ENCODE data around the gene HSPA1L.

Gene HSPA1L

DNA sequence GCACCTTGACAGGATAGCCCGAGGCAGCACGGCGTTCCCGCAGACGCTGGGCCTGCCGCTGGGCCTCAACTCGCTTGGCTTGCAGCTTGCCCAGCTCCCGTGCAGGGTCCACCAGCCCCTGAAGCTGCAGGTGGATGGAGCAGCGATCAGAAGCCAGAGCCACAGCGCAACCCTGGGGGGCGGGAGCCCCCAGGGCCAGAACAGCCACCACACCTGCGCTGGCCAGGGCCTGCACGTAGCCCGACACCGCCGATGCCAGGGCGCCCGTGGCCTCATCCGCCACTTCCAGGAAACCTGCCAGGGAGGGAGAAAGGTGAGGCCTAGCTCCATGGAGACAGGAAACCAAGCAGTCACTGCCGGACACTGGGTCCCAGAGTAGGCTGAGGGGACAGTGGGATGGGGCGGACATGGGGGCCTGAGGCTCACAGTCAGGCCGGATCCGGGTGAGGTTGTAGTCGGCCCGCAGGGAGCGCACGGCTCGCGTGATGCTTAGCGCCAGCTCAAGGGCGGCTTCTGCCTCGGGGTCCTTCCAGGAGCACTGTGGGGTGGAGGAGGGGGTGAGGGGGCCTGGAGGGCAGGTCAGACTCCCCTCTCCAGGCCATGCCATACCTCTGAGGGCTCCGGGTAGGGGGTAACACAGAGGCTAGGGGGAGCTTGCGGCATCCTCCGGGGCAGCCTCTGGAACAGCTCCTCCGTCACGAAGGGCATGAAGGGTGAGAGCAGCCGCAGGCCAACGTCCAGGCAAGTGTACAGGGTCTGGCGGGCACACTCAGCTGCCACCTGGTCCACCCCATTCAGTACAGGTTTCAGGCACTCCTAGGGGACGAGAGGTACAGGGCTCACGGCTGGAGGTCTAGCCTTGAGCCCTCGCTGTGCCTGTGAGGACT is 35.8 kb downstream of the HSPA1L start:
- no peaks in the 10 kb centered on the region for H3K9me3 ChIP-seq (ENCODE audit: insufficient read depth, low read length)
- no peak for TF ChIP-seq SUZ12 (IDR thresholded peaks at IDR 0.05; ENCODE audit: extremely low read depth, insufficient read depth, insufficient read length)
- TF ChIP-seq YY1 (IDR thresholded peaks at IDR 0.05; ENCODE audit: insufficient read depth, insufficient read length) = no peak
- TF ChIP-seq ZNF274 (IDR thresholded peaks at IDR 0.05; ENCODE audit: low read depth, low read length) = no peak
- no peaks in the 10 kb centered on the region for H3K27me3 ChIP-seq (ENCODE audit: insufficient read depth, insufficient read length)
- H3K9ac ChIP-seq (ENCODE audit: insufficient read length, low read depth) = no peak overlapping the region
- H3K4me3 ChIP-seq (ENCODE audit: insufficient read length, low read depth) = no peak overlapping the region
- H3K4me1 ChIP-seq (ENCODE audit: insufficient read depth, insufficient read length) = peaks cover 3% of the 10 kb centered on the region
- no peak for DNase-seq (ENCODE audit: low read depth, low spot score)
- H3K36me3 ChIP-seq (ENCODE audit: insufficient read depth, insufficient read length, low read length) = peaks cover 72% of the 10 kb centered on the region

DNA sequence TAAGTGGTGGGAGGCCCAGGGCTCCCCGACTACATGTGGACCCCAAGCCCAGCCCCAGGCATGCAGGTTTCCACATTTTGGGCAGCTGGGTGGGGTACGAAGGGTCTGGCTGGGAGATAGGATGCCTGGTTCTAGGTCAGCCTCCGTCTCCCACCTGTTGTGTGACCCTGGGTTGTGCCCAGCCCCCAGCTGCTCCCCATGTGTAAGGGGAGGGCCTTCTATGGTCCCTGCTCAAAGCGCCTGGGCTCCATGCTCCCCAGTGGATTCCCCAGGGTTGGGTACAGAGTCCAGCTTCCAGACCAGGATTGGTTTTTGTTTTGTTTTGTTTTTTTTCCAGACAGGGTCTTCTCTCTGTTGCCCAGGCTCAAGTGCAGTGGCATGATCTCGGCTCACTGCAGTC is 36.9 kb downstream of the HSPA1L start:
- no peak overlapping the region for H3K4me3 ChIP-seq (ENCODE audit: insufficient read length, low read depth)
- peaks cover 3% of the 10 kb centered on the region for H3K4me1 ChIP-seq (ENCODE audit: insufficient read depth, insufficient read length)
- H3K36me3 ChIP-seq (ENCODE audit: insufficient read depth, insufficient read length, low read length) = peaks cover 62% of the 10 kb centered on the region
- no peak for TF ChIP-seq SUZ12 (IDR thresholded peaks at IDR 0.05; ENCODE audit: extremely low read depth, insufficient read depth, insufficient read length)
- DNase-seq (ENCODE audit: low read depth, low spot score) = no peak
- H3K9ac ChIP-seq (ENCODE audit: insufficient read length, low read depth) = no peak overlapping the region
- H3K27me3 ChIP-seq (ENCODE audit: insufficient read depth, insufficient read length) = no peaks in the 10 kb centered on the region
- H3K9me3 ChIP-seq (ENCODE audit: insufficient read depth, low read length) = no peaks in the 10 kb centered on the region

DNA sequence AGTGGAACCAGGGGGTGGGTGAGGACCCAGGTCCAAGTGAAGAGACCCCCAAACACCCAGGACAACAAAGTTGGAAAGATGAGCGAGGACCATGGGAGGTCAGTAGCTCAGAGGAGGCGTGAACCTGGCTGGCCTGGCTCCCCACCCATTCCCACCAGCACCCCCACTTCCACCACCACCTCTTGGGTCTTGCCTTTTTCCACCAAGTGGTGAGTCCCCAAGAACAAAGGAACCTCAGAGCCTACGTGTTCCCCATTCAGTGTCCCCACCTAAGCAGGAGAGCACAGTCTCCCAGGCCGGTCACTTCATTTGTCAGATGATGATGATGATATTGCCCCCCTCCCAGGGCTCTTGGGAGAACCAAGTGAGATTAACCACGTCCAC is 37.4 kb downstream of the HSPA1L start:
- peaks cover 3% of the 10 kb centered on the region for H3K4me1 ChIP-seq (ENCODE audit: insufficient read depth, insufficient read length)
- H3K4me3 ChIP-seq (ENCODE audit: insufficient read length, low read depth) = no peak overlapping the region
- no peak for DNase-seq (ENCODE audit: low read depth, low spot score)
- peaks cover 57% of the 10 kb centered on the region for H3K36me3 ChIP-seq (ENCODE audit: insufficient read depth, insufficient read length, low read length)
- H3K9ac ChIP-seq (ENCODE audit: insufficient read length, low read depth) = no peak overlapping the region
- no peaks in the 10 kb centered on the region for H3K9me3 ChIP-seq (ENCODE audit: insufficient read depth, low read length)
- no peak for TF ChIP-seq SUZ12 (IDR thresholded peaks at IDR 0.05; ENCODE audit: extremely low read depth, insufficient read depth, insufficient read length)
- no peak for TF ChIP-seq ZNF274 (IDR thresholded peaks at IDR 0.05; ENCODE audit: low read depth, low read length)
- TF ChIP-seq YY1 (IDR thresholded peaks at IDR 0.05; ENCODE audit: insufficient read depth, insufficient read length) = no peak
- H3K27me3 ChIP-seq (ENCODE audit: insufficient read depth, insufficient read length) = no peaks in the 10 kb centered on the region

DNA sequence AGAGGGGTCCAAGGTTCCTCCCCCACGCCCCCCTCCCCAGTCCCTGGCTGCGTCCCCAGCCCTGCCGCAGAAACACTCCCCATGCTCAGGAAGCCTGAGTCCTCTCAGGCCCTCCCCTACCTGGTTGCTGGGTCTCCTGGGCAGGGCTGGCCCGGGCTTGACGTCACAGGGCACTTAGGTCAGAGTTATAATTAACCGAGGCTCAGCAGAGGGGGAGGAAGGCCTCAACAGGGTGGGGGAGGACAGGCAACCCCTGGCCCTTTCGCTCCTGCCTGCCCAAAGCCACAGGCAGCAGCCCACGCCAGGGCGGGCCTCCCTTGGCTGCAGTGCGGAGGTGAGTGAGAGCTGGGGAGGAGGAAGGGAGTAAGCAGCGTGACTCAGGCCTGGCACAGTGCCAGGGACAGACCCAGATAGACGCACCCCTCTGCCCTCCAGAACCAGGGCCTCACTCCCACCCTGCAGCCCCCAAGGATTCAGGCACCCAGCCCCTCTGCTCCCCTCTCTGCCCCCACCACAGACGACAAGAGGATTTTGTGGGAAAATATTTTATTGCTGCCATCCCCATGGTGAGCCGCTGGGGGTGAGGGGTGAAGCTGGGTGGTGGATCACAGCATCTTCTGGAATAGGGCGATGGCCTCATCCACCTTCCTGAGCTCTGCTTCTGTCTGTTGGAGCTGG is 38.0 kb downstream of the HSPA1L start, which contains the start of gene VWA7:
Gene VWA7, minus strand, starts transcription at position 340 of the 678 bp plus-strand sequence. CDS start 549 bp downstream, outside the sequence.
- TF ChIP-seq ZNF274 (IDR thresholded peaks at IDR 0.05; ENCODE audit: low read depth, low read length) (no peak), SUZ12 (IDR thresholded peaks at IDR 0.05; ENCODE audit: extremely low read depth, insufficient read depth, insufficient read length) (no peak), YY1 (IDR thresholded peaks at IDR 0.05; ENCODE audit: insufficient read depth, insufficient read length) (no peak)
- no peak for DNase-seq (ENCODE audit: low read depth, low spot score)
- Histone ChIP-seq H3K36me3 (ENCODE audit: insufficient read depth, insufficient read length, low read length) (peaks cover 52% of the 10 kb centered on the region), H3K4me3 (ENCODE audit: insufficient read length, low read depth) (no peak within 1 kb of the TSS), H3K27me3 (ENCODE audit: insufficient read depth, insufficient read length) (no peaks in the 10 kb centered on the region), H3K9ac (ENCODE audit: insufficient read length, low read depth) (no peak within 1 kb of the TSS), H3K9me3 (ENCODE audit: insufficient read depth, low read length) (no peaks in the 10 kb centered on the region), H3K4me1 (ENCODE audit: insufficient read depth, insufficient read length) (peaks cover 3% of the 10 kb centered on the region)

DNA sequence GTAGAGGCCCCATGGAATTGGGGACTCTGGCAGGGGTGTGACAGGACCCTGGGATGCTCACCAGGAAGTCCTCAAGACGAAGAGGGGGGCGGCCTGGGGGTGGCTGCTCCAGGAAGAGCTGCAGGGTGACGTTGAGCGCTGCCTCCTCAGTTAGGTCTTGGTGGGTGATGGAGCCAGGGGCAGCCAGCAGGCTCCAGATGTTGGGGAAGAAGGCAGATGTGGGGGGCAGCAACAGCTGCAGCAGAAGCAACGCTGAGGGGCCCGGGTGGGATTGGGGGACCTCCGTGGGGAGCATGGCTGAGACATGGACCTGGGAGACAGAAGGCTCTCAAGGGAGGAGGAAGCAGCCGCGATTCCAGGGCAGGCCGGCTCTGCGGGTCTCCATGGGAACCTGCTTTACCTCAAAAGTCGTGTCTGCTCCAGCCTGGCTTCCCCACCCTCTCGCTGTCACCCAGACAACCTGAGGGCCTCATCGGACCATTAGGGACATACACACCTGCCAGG is 38.5 kb downstream of the HSPA1L start:
- Histone ChIP-seq H3K9ac (ENCODE audit: insufficient read length, low read depth) (no peak overlapping the region), H3K36me3 (ENCODE audit: insufficient read depth, insufficient read length, low read length) (peaks cover 46% of the 10 kb centered on the region), H3K27me3 (ENCODE audit: insufficient read depth, insufficient read length) (no peaks in the 10 kb centered on the region), H3K4me3 (ENCODE audit: insufficient read length, low read depth) (no peak overlapping the region), H3K9me3 (ENCODE audit: insufficient read depth, low read length) (no peaks in the 10 kb centered on the region), H3K4me1 (ENCODE audit: insufficient read depth, insufficient read length) (peaks cover 3% of the 10 kb centered on the region)
- DNase-seq (ENCODE audit: low read depth, low spot score) = no peak
- no peak for TF ChIP-seq ZNF274 (IDR thresholded peaks at IDR 0.05; ENCODE audit: low read depth, low read length)

DNA sequence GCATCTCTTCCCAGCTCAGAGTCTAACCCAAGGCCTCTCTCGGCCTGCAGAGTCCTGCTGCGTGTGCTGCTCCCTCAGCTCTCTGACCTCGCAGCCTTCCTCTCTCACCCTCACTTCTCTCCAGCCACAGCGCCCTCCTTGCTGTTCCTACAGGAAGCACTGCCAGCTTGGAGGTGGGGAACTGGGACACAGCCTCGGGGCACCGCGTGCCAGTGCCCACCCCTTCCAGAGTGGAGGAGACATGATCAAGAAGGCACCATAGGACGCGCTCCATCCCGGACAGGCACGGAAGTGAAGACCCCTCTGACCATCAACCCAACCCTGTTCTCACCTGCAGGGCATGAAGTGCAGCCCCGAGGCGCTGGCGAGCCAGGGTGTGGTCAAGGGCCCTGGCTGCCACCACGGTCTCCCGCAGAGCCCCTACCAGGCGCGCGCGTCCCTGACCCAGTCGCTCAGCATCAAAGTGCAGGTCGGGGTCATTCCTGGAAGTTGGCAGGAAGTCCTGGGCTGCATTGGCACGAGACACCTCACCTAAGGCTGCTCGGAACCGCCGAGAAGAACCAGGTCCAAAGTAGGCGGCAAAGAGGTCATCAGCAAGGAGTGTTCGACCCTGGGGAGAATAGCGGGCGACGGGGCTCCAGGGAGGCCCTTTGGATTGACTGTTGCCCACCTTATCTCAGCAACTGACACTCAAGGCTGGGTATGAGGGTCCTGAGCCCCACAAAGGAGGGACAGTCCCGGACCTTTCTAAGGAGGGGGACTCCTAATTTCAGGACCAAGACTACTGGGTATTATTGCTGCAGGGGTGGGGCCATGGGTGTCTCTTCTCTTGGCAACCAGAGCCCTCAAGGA is 39.2 kb downstream of the HSPA1L start:
- Histone ChIP-seq H3K27me3 (ENCODE audit: insufficient read depth, insufficient read length) (no peaks in the 10 kb centered on the region), H3K9ac (ENCODE audit: insufficient read length, low read depth) (no peak overlapping the region), H3K4me3 (ENCODE audit: insufficient read length, low read depth) (no peak overlapping the region), H3K36me3 (ENCODE audit: insufficient read depth, insufficient read length, low read length) (peaks cover 39% of the 10 kb centered on the region), H3K9me3 (ENCODE audit: insufficient read depth, low read length) (no peaks in the 10 kb centered on the region), H3K4me1 (ENCODE audit: insufficient read depth, insufficient read length) (peaks cover 3% of the 10 kb centered on the region)
- DNase-seq (ENCODE audit: low read depth, low spot score) = no peak
- TF ChIP-seq SUZ12 (IDR thresholded peaks at IDR 0.05; ENCODE audit: extremely low read depth, insufficient read depth, insufficient read length) (no peak), ZNF274 (IDR thresholded peaks at IDR 0.05; ENCODE audit: low read depth, low read length) (no peak), YY1 (IDR thresholded peaks at IDR 0.05; ENCODE audit: insufficient read depth, insufficient read length) (no peak)

All from NT2/D1 (cell line).